ENCODE data around the gene TTLL13. TPM values are rescaled to one million over a fixed set of nuclear protein-coding genes. Genes with fewer than 3 reads are reported as not detected.

TTLL13 gene
- total and polyA plus RNA-seq, 9 of the 15 experiments (the other 6 are each of a cell fraction or from before 2014, with no cell fraction given): 0.05 to 0.24 (median 0.11) TPM; not detected in 1

DNA sequence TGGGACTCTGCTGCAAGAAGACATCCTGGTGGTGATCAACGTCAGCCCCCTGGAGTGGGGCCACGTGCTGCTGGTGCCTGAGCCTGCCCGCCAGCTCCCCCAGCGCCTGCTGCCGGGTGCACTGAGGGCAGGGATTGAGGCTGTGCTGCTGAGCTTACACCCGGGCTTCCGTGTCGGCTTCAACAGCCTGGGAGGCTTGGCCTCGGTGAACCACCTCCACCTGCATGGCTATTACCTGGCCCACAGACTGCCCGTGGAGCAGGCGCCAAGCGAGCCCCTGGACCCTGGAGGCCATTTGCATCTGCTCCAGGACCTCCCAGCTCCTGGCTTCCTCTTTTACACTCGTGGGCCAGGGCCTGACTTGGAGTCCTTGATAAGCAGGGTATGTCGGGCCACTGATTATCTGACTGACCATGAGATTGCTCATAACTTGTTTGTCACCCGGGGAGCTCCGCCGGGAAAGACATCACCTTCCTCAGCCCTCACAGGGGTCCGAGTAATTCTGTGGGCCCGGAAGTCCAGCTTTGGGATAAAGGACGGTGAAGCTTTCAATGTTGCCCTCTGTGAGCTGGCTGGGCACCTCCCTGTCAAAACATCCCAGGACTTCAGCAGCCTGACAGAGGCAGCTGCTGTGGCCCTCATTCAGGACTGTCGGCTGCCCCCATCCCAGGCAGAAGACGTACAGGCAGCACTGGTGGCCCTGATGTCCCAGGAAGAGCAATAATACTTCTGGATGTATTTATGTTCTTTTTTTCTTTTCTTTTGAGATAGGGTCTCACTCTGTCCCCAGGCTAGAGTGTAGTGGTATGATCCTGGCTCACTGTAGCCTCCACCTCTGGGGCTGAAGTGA is 7.8 kb upstream of the TTLL13 start (continued):
- no peak for TF ChIP-seq RBM15 (IDR thresholded peaks at IDR 0.05; ENCODE audit: insufficient read depth, low read length)
- TF ChIP-seq YBX1 (IDR thresholded peaks at IDR 0.05): no peak
- no peak for TF ChIP-seq ZSCAN32 (CRISPR knock-in tag; IDR thresholded peaks at IDR 0.05)
- TF ChIP-seq, protein P1, sequence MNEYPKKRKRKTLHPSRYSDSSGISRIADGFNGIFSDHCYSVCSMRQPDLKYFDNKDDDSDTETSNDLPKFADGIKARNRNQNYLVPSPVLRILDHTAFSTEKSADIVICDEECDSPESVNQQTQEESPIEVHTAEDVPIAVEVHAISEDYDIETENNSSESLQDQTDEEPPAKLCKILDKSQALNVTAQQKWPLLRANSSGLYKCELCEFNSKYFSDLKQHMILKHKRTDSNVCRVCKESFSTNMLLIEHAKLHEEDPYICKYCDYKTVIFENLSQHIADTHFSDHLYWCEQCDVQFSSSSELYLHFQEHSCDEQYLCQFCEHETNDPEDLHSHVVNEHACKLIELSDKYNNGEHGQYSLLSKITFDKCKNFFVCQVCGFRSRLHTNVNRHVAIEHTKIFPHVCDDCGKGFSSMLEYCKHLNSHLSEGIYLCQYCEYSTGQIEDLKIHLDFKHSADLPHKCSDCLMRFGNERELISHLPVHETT (CRISPR knock-in tag; conservative IDR thresholded peaks at IDR 0.05 in 1 of 2, IDR thresholded peaks at IDR 0.05 in 1 of 2): peak in 1 of 2 experiments; percentile 61; a peak in 2 of 4 replicates
- TF ChIP-seq BACH1 (tag; IDR thresholded peaks at IDR 0.05): no peak
- no peak for TF ChIP-seq HMG20A (CRISPR knock-in tag; conservative IDR thresholded peaks at IDR 0.05)
- 0 out of 2 replicates have a peak, but pooled peaks have one; percentile 30 for TF ChIP-seq GABPA (tag; conservative IDR thresholded peaks at IDR 0.05; ENCODE audit: low read depth)
- no peak for TF ChIP-seq EWSR1 (IDR thresholded peaks at IDR 0.05; ENCODE audit: borderline replicate concordance, low read depth, partially characterized antibody)
- no peak for TF ChIP-seq ZFP30 (CRISPR knock-in tag; IDR thresholded peaks at IDR 0.05; ENCODE audit: borderline replicate concordance)
- no peak for TF ChIP-seq DNMT1 (IDR thresholded peaks at IDR 0.05)
- TF ChIP-seq, protein P2, sequence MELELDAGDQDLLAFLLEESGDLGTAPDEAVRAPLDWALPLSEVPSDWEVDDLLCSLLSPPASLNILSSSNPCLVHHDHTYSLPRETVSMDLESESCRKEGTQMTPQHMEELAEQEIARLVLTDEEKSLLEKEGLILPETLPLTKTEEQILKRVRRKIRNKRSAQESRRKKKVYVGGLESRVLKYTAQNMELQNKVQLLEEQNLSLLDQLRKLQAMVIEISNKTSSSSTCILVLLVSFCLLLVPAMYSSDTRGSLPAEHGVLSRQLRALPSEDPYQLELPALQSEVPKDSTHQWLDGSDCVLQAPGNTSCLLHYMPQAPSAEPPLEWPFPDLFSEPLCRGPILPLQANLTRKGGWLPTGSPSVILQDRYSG (tag; conservative IDR thresholded peaks at IDR 0.05; ENCODE audit: low read depth): no peak
- TF ChIP-seq ZNF253 (CRISPR knock-in tag; conservative IDR thresholded peaks at IDR 0.05): no peak
- no peak for TF ChIP-seq FOXJ2 (tag; IDR thresholded peaks at IDR 0.05)
- TF ChIP-seq, protein P3, sequence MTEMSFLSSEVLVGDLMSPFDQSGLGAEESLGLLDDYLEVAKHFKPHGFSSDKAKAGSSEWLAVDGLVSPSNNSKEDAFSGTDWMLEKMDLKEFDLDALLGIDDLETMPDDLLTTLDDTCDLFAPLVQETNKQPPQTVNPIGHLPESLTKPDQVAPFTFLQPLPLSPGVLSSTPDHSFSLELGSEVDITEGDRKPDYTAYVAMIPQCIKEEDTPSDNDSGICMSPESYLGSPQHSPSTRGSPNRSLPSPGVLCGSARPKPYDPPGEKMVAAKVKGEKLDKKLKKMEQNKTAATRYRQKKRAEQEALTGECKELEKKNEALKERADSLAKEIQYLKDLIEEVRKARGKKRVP (CRISPR knock-in tag; IDR thresholded peaks at IDR 0.05): no peak
- no peak for TF ChIP-seq CBX8 (IDR thresholded peaks at IDR 0.05; ENCODE audit: borderline replicate concordance, extremely low read depth, low read depth, low read length, poor library complexity, severe bottlenecking)
- no peak for TF ChIP-seq MYNN (IDR thresholded peaks at IDR 0.05)
- no peak for TF ChIP-seq MYNN (CRISPR knock-in tag; IDR thresholded peaks at IDR 0.05)
- TF ChIP-seq, protein P4, sequence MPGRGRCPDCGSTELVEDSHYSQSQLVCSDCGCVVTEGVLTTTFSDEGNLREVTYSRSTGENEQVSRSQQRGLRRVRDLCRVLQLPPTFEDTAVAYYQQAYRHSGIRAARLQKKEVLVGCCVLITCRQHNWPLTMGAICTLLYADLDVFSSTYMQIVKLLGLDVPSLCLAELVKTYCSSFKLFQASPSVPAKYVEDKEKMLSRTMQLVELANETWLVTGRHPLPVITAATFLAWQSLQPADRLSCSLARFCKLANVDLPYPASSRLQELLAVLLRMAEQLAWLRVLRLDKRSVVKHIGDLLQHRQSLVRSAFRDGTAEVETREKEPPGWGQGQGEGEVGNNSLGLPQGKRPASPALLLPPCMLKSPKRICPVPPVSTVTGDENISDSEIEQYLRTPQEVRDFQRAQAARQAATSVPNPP (IDR thresholded peaks at IDR 0.05; ENCODE audit: borderline replicate concordance, insufficient read depth, insufficient read length): no peak
- peak; percentile 73 for TF ChIP-seq L3MBTL2 (IDR thresholded peaks at IDR 0.05)
- peak; percentile 19; the same call in 1 of the 2 replicates for TF ChIP-seq NFIC (IDR thresholded peaks at IDR 0.05)
- peak; percentile 85 for TF ChIP-seq ARID1B (IDR thresholded peaks at IDR 0.05)
- no peak for TF ChIP-seq RBM17 (IDR thresholded peaks at IDR 0.05; ENCODE audit: borderline replicate concordance, low read depth, low read length)
- no peak for TF ChIP-seq BRCA1 (IDR thresholded peaks at IDR 0.05)
- no peak for TF ChIP-seq BRCA1 (CRISPR knock-in tag; IDR thresholded peaks at IDR 0.05)

Data from K562 (cell line).